Stimulated activated naive CD8-positive, alpha-beta T cell treated with anti-CD3 and anti-CD28 coated beads, Interleukin-15, Interleukin-2, amounts not matched to agents 100 ng/mL and 50 ng/mL, for 24 hours (primary cell): ENCODE measurements around the gene PAPSS2.

Source experiments
- H3K27ac Mint-ChIP-seq: one replicate; pipeline ENCODE4 v1.8.0; 2021; ENCODE audit warnings: mild to moderate bottlenecking, mixed read lengths
- H3K27me3 Mint-ChIP-seq: one replicate; pipeline ENCODE4 v1.8.0; 2021; ENCODE audit warnings: mixed read lengths
- H3K36me3 Mint-ChIP-seq: one replicate; pipeline ENCODE4 v1.8.0; 2021; ENCODE audit warnings: low read depth, mixed read lengths
- H3K4me1 Mint-ChIP-seq: one replicate; pipeline ENCODE4 v1.8.0; 2021; ENCODE audit warnings: low read depth, mixed read lengths
- H3K4me3 Mint-ChIP-seq: one replicate; pipeline ENCODE4 v1.8.0; 2021; ENCODE audit warnings: mild to moderate bottlenecking, mixed read lengths
- H3K9me3 Mint-ChIP-seq: one replicate; pipeline ENCODE4 v1.8.0; 2021; ENCODE audit warnings: mixed read lengths

The PAPSS2 gene

GRCh38 chr10:87652261-87652660, 7.4 kb upstream of the PAPSS2 start:
- no peaks in the 10 kb centered on the region for H3K9me3 Mint-ChIP-seq

GRCh38 chr10:87654212-87654611, 5.5 kb upstream of the PAPSS2 start:
- Mint-ChIP-seq H3K4me1 (peaks cover 2% of the 10 kb centered on the region), H3K9me3 (no peaks in the 10 kb centered on the region), H3K27ac (no peak overlapping the region), H3K27me3 (peaks cover 38% of the 10 kb centered on the region), H3K4me3 (no peak overlapping the region), H3K36me3 (no peaks in the 10 kb centered on the region)

More at GRCh38 chr10:87652261-87652660, 7.4 kb upstream of the PAPSS2 start:
- H3K4me1 Mint-ChIP-seq = peaks cover 16% of the 10 kb centered on the region
- no peak overlapping the region for H3K4me3 Mint-ChIP-seq
- peaks cover 24% of the 10 kb centered on the region for H3K27me3 Mint-ChIP-seq
- no peaks in the 10 kb centered on the region for H3K36me3 Mint-ChIP-seq
- H3K27ac Mint-ChIP-seq = no peak overlapping the region

DNA sequence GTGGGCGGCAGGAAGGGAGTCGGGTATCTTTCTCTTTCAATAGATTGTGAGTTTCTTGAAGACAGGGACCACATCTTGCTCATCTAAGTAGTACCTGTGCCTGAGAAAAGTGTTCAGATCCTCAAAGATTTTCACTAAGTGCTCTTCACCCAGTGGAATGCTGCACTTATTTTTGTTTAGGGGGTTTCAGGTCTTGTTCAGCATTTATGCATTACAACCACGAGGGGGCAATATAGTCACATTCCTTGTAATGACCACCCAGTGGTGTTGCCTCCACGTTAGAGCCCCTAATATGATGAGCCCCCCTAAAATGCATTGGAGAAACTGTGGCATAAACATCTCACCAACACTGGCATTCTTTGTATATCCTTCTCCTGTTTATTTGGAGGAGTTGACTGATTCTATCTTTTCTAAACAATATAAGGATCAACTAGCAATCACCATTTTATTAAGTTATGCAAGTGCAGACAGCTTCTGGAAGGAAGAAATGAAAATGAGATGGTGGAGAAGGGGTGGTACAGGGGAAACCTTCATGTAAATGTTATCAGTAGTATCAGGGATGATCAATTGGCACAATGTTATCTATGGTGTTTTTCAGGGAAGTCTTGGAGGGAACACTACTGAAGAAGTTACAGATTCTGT, 3.1 kb upstream of the PAPSS2 start:
- Mint-ChIP-seq H3K27me3 (peaks cover 56% of the 10 kb centered on the region), H3K4me1 (peaks cover 8% of the 10 kb centered on the region), H3K4me3 (no peak overlapping the region), H3K27ac (no peak overlapping the region), H3K36me3 (no peaks in the 10 kb centered on the region), H3K9me3 (no peaks in the 10 kb centered on the region)

DNA sequence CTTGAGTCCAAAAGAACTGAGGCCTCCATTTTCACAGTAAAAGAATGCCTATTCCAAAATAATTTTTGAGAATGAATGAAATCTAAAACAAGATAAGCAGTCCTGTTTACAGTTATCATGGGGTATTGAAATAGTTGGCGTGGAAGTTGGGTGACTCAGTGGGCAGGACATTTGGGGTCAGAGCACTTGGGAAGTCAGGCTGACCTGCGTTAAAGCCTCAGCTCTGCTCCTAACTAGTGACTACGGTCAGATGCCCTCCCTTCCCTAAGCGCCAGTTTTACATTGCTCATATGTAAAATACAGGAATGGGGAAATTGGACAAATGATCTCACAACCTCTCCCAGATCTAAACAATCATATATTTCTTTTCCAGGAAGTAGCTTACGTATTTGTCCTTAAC, 2.3 kb upstream of the PAPSS2 start:
- peaks cover 62% of the 10 kb centered on the region for H3K27me3 Mint-ChIP-seq
- no peak overlapping the region for H3K4me3 Mint-ChIP-seq
- H3K27ac Mint-ChIP-seq = no peak overlapping the region
- H3K36me3 Mint-ChIP-seq = no peaks in the 10 kb centered on the region
- no peaks in the 10 kb centered on the region for H3K9me3 Mint-ChIP-seq
- peaks cover 8% of the 10 kb centered on the region for H3K4me1 Mint-ChIP-seq

DNA sequence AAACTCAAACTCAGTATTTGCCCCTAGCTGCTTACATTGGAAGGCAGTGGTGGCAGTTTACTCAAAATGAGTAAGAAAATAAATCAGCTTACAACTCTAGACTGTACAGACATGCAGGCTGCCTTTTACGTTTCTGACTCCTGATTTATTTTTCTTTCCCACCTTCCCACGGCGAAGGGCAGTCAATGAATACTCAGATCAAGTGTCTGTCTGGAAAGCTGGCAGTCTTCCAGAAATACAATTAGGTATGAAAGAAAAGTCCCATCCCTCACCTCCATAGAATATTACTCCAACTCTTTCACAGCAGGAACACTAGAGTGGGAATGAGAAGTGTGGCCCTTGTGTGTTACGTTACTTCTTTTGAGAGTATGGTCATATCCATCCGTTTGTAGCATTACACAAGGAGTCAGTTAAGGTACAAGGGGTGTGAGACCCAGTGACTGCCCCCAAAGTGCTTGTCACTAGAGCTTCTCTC, 1.3 kb upstream of the PAPSS2 start:
- H3K9me3 Mint-ChIP-seq = no peaks in the 10 kb centered on the region
- no peak overlapping the region for H3K4me3 Mint-ChIP-seq
- no peak overlapping the region for H3K27ac Mint-ChIP-seq
- H3K27me3 Mint-ChIP-seq = peaks cover 57% of the 10 kb centered on the region
- peaks cover 8% of the 10 kb centered on the region for H3K4me1 Mint-ChIP-seq
- no peaks in the 10 kb centered on the region for H3K36me3 Mint-ChIP-seq

DNA sequence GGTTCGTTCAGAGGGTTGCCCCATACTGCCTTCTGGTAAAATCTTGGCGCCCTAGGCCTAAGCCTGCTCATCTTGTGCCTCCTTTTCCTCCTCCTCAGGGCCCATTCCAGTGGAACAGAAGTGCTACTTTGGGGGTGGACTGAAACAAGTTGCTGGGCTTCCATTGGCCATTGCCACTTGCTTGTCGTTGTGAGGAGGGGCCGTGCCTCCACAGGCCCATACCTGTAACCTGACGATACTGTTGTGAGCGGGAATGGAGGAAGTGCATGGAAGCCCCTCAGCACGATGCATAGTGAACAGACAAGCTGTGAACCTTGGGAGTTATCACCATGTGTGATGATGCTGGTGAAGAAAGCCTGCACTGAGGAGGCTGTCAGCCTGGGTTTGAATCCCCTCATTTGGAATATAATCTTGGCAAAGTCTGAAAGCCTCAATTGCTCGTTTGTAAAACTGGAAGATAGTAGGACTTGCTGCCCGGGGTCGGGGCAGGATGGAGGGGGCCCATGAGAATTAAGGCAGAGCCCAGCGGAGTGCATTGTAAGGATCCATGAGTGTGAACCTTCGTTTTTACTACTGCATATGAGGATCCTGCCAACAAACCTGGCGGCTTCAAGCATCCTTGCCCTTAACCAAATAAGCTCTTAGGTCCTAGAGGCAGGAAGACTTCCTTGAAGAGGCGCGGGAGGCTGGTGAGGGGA, 671 bp upstream of the PAPSS2 start:
- Mint-ChIP-seq H3K27ac (no peak overlapping the region), H3K4me1 (peaks cover 8% of the 10 kb centered on the region), H3K36me3 (no peaks in the 10 kb centered on the region), H3K27me3 (peaks cover 62% of the 10 kb centered on the region), H3K9me3 (no peaks in the 10 kb centered on the region), H3K4me3 (peak overlapping the region; percentile 74)

DNA sequence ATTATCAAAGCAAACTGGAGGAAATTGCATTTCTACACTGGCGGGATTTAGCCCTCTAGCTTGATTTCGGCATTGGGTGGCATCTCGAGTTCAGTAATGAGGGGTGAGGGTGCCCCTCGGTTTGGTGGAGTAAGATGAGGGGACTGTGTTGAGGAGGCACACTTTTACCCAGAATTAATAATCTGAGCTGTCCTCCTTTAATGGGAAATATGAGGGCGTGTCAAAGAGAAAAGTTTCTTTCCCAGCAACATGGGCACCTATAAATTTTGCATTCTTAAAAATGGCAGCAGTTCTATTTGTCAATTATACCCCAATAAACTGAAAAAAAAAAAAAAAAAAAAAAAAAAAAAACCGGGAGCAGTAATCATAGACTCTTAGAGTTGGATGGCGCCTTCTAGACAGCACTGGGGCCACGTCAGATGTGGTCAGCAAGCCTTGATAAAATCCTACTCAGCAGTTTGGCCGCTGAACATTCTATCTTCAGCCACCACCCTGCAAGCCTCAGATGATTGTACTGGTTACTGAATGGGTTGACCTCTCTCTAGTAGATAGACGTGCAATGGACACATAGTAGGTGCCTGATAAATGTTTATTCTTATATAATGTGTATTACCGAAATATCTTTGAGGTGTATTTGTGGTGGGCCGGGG, 931 bp downstream of the PAPSS2 start:
- peaks cover 57% of the 10 kb centered on the region for H3K27me3 Mint-ChIP-seq
- H3K4me3 Mint-ChIP-seq = peak overlapping the region; percentile 79
- no peaks in the 10 kb centered on the region for H3K9me3 Mint-ChIP-seq
- H3K36me3 Mint-ChIP-seq = no peaks in the 10 kb centered on the region
- H3K4me1 Mint-ChIP-seq = peaks cover 8% of the 10 kb centered on the region
- no peak overlapping the region for H3K27ac Mint-ChIP-seq

GRCh38 chr10:87661861-87662785, 2.4 kb downstream of the PAPSS2 start:
- no peak overlapping the region for H3K27ac Mint-ChIP-seq
- no peaks in the 10 kb centered on the region for H3K36me3 Mint-ChIP-seq
- H3K4me3 Mint-ChIP-seq = no peak overlapping the region
- peaks cover 8% of the 10 kb centered on the region for H3K4me1 Mint-ChIP-seq
- H3K9me3 Mint-ChIP-seq = no peaks in the 10 kb centered on the region
- H3K27me3 Mint-ChIP-seq = peaks cover 51% of the 10 kb centered on the region

DNA sequence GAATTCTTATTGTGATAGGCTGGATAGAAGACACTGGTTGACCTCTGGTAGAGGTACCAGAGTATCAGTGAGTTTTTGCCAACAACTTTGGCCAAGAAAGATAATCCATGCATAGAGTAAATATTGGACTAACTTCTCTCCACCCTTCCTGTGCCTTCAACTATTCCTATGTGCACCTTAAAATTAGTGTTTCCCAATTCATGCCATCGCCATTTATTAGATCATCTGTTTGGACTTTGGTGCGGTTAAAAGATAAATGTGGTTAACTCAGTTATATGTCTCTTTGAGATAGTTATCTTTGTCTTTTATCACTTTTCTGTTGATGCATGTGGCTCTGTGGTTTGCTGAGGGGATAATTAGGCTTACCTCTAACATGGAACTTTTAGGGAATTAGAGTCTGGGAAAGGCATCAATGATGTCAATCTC, 4.6 kb downstream of the PAPSS2 start:
- peaks cover 8% of the 10 kb centered on the region for H3K4me1 Mint-ChIP-seq
- no peaks in the 10 kb centered on the region for H3K36me3 Mint-ChIP-seq
- H3K4me3 Mint-ChIP-seq = no peak overlapping the region
- no peaks in the 10 kb centered on the region for H3K9me3 Mint-ChIP-seq
- no peak overlapping the region for H3K27ac Mint-ChIP-seq
- peaks cover 42% of the 10 kb centered on the region for H3K27me3 Mint-ChIP-seq

GRCh38 chr10:87667493-87667892, 7.8 kb downstream of the PAPSS2 start:
- H3K36me3 Mint-ChIP-seq = no peaks in the 10 kb centered on the region
- no peak overlapping the region for H3K4me3 Mint-ChIP-seq
- peaks cover 12% of the 10 kb centered on the region for H3K4me1 Mint-ChIP-seq
- no peak overlapping the region for H3K27ac Mint-ChIP-seq
- H3K9me3 Mint-ChIP-seq = no peaks in the 10 kb centered on the region
- peaks cover 22% of the 10 kb centered on the region for H3K27me3 Mint-ChIP-seq

DNA sequence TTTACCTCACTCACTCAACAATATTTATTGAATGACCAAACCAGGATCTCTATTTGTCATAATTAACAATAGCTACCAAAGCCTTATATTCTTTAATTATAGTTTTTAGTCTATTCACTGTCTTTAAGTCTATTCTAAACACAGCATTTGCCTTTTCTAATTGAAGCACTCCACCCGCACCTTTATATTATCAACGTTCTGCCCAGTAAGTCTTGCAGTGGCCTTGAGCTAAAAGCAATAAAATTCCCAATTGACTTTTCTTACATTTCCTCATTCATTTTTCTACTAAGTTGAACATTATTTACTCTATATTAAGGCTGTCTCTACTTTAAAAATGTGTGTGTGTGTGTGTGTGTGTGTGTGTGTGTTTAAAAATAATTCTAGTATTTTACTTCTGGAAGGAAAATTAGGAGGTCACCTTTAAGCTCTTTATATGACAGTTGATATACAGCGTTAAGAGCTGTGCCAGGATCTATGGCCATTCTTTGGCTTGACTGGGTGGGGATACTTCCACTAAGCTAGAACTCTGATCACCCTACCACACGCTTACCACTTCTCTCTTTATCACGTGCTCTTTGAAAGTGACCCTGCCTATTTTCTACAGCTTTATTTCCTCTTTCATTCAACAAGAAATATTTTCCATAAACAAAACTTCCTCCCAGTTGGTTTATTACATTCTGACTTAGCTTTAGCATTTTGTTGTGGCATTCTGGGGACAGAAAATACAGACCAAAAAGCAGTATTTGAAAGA, 8.8 kb downstream of the PAPSS2 start:
- Mint-ChIP-seq H3K4me1 (peaks cover 12% of the 10 kb centered on the region), H3K27me3 (peaks cover 22% of the 10 kb centered on the region), H3K36me3 (no peaks in the 10 kb centered on the region), H3K27ac (no peak overlapping the region), H3K9me3 (no peaks in the 10 kb centered on the region), H3K4me3 (no peak overlapping the region)

GRCh38 chr10:87669752-87670151, 10.1 kb downstream of the PAPSS2 start:
- Mint-ChIP-seq H3K27ac (no peak overlapping the region), H3K36me3 (no peaks in the 10 kb centered on the region), H3K4me3 (no peak overlapping the region), H3K9me3 (no peaks in the 10 kb centered on the region), H3K27me3 (peaks cover 16% of the 10 kb centered on the region), H3K4me1 (peaks cover 12% of the 10 kb centered on the region)

DNA sequence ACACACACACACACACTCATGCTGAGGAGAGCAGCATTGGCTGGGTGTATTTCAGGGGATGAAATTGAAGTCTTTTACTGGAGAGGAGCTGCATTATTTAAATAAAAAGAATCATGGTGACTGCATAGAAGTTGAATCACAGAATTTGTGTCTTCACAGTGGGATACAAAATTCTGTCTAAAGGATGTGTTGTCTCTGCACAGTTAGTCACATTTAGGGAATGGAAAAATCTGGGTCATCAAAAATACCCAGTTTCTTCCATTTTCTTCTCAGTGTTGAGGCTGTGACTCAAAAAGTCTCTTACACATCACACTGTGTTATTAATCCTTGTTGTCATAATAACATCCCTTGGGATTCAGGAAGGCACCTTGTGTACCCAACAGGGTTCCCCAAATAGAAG, 10.9 kb downstream of the PAPSS2 start:
- Mint-ChIP-seq H3K4me3 (no peak overlapping the region), H3K27me3 (peaks cover 16% of the 10 kb centered on the region), H3K27ac (no peak overlapping the region), H3K9me3 (no peaks in the 10 kb centered on the region), H3K36me3 (no peaks in the 10 kb centered on the region), H3K4me1 (peaks cover 12% of the 10 kb centered on the region)
